NCI-H1930 (cell line): ENCODE results near the gene MYMK.

Source experiments
- DNase-seq, 2 experiments: peaks; one replicate each; lab custom pipeline; 2025; lab: John Stamatoyannopoulos, UW

MYMK gene

DNA sequence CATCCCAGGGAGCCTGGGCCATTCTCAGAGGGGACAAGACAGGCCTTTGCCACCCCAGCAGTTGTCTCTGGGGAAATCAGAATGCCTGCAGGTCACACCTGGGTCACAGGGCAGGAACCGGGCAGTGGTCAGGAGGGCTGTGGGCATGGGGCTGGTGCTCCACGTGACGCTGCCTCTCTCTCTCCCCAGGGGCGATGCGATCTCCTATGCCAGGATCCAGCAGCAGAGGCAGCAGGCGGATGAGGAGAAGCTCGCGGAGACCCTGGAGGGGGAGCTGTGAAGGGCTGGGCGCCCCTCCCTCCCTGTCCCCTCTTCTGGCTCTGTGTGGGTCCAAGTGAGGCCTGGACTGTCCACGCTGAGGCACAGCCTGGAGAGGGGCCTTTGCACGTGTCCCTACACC is 56.4 kb downstream of the MYMK start:
- no peak for DNase-seq

DNA sequence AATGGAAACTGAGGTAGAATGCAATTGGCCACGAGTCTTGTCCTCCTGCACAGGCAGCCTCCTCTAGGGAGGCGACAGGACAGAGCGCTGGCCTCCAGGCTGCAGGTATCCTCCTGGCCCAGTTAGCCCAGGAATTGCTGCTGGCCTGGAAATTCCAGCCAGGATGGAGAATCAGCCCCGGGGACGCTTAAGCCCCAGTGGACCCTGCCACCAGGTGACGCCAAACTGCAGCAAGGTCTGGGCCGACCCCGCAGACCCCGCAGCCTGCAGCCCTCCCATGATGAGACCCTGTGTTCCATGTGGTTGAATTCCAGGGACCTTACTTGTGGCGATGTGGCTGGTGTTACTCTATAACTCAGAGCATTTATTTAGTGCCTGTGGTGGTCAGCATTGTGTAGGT is 57.7 kb downstream of the MYMK start:
- DNase-seq = no peak

- no peak for DNase-seq
Measured at GRCh38 chr9:133465984-133466383, 58.8 kb downstream of the MYMK start.

DNA sequence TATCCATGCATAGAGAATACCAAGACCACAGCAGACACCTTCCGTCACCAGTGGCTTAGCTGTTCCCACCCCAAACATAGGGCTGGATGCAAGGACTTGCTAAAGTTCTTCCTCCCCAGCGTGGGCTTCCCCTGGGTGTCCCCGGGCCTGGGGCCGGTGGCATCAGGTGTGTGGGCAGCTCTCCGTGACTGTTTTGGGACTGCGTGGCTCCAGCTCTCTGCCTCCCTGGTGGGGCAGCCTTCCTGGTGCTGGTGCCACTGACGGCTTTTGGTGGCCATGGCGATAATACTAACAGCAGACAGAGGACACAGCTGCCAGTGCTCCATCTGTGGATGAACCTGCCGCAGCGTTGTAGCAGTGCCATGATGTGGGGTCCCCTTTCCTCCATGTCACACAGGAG is 60.1 kb downstream of the MYMK start:
- no peak for DNase-seq
